AG09309 (cell line): ENCODE data around the gene TBC1D10B.

Source experiments
- DNase-seq: peaks from one replicate; pipeline ENCODE4 v3.0.0-alpha.2; 2010; ENCODE audit warnings: low read depth
- H3K4me3 ChIP-seq: 2 replicates; pipeline ENCODE4 v1.5.1; 2011; ENCODE audit warnings: mild to moderate bottlenecking, low read depth, low read length, moderate library complexity; ENCODE audit not compliant: control insufficient read depth
- CTCF ChIP-seq: IDR thresholded peaks from 2 replicates; pipeline ENCODE4 v1.5.1; 2011; ENCODE audit warnings: mild to moderate bottlenecking, low read depth, low read length, inconsistent platforms; ENCODE audit not compliant: insufficient read depth, control insufficient read depth; ENCODE audit errors: missing control alignments

The TBC1D10B gene

DNA sequence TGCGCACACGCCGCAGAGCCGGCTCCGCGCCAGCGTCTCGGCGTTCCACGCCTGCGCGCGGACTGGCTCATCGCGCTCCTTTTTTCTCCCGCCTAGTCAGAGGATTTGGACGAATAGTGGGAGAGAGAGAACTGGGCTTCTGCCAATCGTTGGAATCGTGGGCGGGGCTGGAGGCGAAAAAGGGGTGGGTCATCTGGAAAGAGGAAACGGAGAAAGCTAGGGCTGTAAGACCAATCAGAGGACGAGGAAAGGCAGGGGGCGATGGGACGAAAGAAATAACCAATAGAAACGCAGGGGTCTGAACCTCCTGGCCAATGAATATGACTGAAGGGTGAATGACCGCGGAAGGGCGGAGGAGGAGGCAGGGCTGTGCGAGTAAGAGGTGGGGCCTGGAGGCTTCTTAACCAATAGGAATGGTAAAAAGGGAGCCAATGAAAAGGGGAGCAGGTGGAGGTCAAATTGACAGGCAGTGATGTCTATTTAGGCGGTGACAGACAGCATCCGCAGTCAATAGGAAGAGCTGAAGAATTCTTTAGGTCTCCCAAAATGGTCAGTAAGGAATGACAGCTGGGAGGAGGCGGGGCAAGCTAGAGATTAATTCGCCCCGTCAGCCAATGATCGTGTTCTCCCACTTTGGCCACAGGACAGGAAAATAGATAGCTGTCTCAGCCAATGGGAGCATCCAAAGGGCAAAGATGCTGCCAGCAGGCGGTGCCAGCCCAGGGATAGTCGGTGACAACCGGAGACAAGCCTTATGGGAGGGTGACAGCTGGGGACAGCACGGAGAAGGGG, at the start of gene TBC1D10B:
TBC1D10B (minus strand) TSS at position 39 of the 792 bp plus-strand sequence. CDS start 311 bp downstream, outside the sequence.
- H3K4me3 ChIP-seq: peak within 1 kb of the TSS; percentile 86
- peak; percentile 32 for TF ChIP-seq CTCF
- DNase-seq: peak; percentile 100

DNA sequence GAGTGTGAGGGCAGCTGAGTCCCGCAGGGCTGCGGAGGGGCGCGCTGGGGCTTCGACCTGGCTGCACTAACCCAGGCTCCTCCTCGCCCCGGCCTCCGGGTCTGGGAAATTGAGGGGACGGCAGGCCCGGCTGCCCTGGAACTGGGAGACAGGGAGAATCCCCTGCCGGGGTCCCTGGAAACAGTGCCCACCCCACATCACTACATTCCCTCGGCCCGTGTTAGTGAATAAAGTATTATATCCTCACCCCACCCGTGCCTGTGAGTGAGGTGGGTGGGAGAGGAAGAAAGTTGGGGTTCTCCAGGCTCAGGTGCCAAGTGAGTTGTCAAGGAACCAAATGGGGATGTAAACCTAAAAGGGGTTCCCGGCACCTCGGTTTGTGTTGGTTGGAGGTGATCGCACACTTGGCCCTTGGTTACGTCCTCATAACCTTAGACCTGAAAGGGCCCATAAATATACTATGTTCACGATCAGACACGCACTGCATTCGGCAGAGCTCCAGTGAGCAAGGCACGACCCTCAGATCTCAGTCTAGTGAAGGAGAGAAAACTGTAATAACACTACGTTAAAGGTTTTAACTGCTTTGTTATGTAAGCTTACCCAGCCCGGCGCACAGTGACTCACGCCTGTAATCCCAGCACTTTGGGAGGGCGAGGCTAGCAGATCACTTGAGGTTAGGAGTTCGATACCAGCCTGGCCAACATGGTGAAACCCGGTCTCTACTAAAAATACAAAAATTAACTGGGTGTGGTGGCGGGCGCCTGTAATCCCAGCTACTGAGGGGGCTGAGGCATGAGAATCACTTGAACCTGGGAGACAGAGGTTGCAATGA, 48.3 kb upstream of the TBC1D10B start:
- H3K4me3 ChIP-seq: peak overlapping the region; percentile 27
- DNase-seq: no peak
- no peak for TF ChIP-seq CTCF

- H3K4me3 ChIP-seq: peak overlapping the region; percentile 44
- no peak for DNase-seq
Measured at GRCh38 chr16:30417529-30418349, 47.4 kb upstream of the TBC1D10B start.

DNA sequence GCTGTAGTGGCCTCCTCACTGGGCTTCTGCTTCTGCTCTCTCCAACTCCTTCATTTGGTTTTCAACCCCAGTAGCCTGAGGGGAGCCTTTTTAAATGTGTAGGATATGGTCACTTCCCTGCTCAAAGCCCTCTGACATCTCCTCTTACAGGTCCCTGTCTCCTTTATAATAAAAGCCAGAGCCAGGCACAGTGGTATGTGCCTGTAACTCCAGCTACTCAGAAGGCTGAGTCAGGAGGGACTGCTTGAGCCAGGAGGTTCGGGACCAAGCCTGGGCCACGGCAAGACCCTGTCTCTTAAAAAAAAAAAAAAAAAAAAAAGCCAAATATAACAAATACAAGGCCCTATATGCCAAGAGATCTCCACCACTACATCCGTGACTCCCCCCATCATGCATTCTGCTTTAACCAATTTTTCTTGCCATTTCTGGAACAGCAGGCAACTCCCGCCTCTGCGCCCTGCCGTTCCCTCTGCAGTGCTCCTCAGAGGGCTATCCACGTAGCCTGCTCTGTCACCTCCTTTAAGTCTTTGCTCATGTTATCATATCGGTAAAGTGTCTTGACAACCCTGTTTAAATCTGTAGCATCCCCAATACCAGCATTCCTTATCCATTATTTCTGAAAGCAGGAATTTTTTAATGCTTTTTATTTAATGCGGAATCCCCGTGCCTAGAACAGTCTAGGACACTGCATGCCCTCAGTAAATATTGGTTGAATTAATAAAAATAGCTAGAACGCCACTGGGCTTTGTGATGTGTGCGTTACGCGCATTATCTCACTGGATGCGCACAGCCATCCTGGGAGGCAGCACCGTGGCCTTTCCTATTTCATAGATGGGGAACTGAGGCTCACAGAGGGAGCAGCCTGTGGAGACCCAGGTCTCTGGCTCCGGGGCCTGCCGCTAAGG, 46.6 kb upstream of the TBC1D10B start:
- no peak for DNase-seq
- H3K4me3 ChIP-seq: peak overlapping the region; percentile 44
- TF ChIP-seq CTCF: no peak

More at GRCh38 chr16:30417529-30418349, 47.4 kb upstream of the TBC1D10B start:
- peak; percentile 9 for TF ChIP-seq CTCF

DNA sequence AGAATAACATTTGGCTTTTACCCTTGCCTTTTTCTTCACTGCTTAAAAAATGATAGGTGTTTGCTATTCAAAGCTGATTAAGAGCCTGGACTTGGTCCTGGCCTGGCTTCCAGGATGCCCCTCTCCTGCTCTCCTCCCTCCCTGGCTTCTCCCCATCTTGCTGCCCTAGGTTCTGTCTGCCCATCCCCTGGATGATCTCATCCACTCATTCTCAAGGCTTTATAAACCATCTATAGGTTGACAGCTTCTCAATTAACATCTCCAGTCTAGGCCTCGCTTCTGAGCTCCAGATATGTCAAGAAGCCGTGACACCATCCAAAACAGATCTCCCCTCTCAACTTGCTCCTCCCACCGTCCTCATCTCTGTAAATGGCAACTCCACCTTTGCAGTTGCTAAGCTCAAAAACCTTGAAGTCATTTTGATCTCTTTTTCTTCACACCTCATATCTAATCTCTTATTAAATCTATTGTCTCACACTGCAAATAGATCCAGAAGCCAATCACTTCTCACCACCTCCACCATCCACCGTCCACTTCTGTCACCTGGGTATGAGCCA, 45.8 kb upstream of the TBC1D10B start:
- no peak overlapping the region for H3K4me3 ChIP-seq
- no peak for DNase-seq
- TF ChIP-seq CTCF: no peak
